RWPE2 (cell line): ENCODE results near the gene TNK2.
A peak's percentile ranks its signal among the peaks of the same experiment; 100 is the strongest.

ENCODE experiments used
- ATAC-seq: fragments of 200-7000 bp; cut with Tn5 transposase; 3 replicates; pipeline ENCODE4 v1.9.1; 2021; ENCODE audit warnings: low read depth
- DNase-seq: peaks from one replicate; pipeline ENCODE4 v3.0.0-alpha.2; 2020; ENCODE audit warnings: low spot score
- H3K27ac ChIP-seq: fragments of 450-650 bp; 2 replicates; pipeline ENCODE4 v1.5.1; 2017; ENCODE audit warnings: mild to moderate bottlenecking; ENCODE audit not compliant: poor library complexity, severe bottlenecking
- H3K27me3 ChIP-seq: fragments of 250-450 bp; sonication (Bioruptor Pico); 2 replicates; pipeline ENCODE4 v1.5.1; 2021; ENCODE audit warnings: mild to moderate bottlenecking, moderate library complexity; ENCODE audit not compliant: insufficient read depth, poor library complexity, severe bottlenecking
- H3K36me3 ChIP-seq: fragments of 250-450 bp; sonication (Bioruptor Pico); 2 replicates; pipeline ENCODE4 v1.5.1; 2020; ENCODE audit warnings: low read depth, mild to moderate bottlenecking, moderate library complexity
- H3K4me1 ChIP-seq: fragments of 250-450 bp; sonication (Bioruptor Pico); 2 replicates; pipeline ENCODE4 v1.5.1; 2021; ENCODE audit warnings: mild to moderate bottlenecking, moderate library complexity; ENCODE audit not compliant: insufficient read depth, poor library complexity, severe bottlenecking
- H3K4me3 ChIP-seq: fragments of 250-450 bp; sonication (Bioruptor Pico); 2 replicates; pipeline ENCODE4 v1.5.1; 2021; ENCODE audit warnings: mild to moderate bottlenecking, moderate library complexity; ENCODE audit not compliant: severe bottlenecking
- H3K9me3 ChIP-seq: fragments of 250-450 bp; sonication (Bioruptor Pico); 2 replicates; pipeline ENCODE4 v1.5.1; 2021; ENCODE audit warnings: mild to moderate bottlenecking, moderate library complexity; ENCODE audit not compliant: severe bottlenecking
- CTCF ChIP-seq: fragments of 450-650 bp; IDR thresholded peaks from one replicate; pipeline ENCODE4 v1.5.1; 2017; ENCODE audit warnings: mild to moderate bottlenecking, moderate library complexity; ENCODE audit not compliant: poor library complexity, severe bottlenecking

Gene TNK2

GRCh38 chr3:195911041-195911945, 2.9 kb upstream of the TNK2 start:
- no peaks in the 10 kb centered on the region for H3K9me3 ChIP-seq
- ATAC-seq (no peak), DNase-seq (peak; percentile 14)
- H3K4me1 ChIP-seq, result peaks cover 44% of the 10 kb centered on the region
- TF ChIP-seq CTCF, result no peak
- H3K27me3 ChIP-seq, result no peaks in the 10 kb centered on the region
- H3K4me3 ChIP-seq, result no peak overlapping the region
- H3K27ac ChIP-seq, result peak overlapping the region; percentile 60
- no peaks in the 10 kb centered on the region for H3K36me3 ChIP-seq

GRCh38 chr3:195910499-195910845, 2.1 kb upstream of the TNK2 start:
- no peak overlapping the region for H3K4me3 ChIP-seq
- TF ChIP-seq CTCF, result no peak
- H3K36me3 ChIP-seq, result peaks cover 5% of the 10 kb centered on the region; the same call in 1 of the 2 replicates
- peak overlapping the region; percentile 60 for H3K27ac ChIP-seq
- H3K4me1 ChIP-seq, result peaks cover 44% of the 10 kb centered on the region
- DNase-seq (no peak), ATAC-seq (no peak)
- no peaks in the 10 kb centered on the region for H3K9me3 ChIP-seq
- no peaks in the 10 kb centered on the region for H3K27me3 ChIP-seq

GRCh38 chr3:195909644-195910498, 1.5 kb upstream of the TNK2 start:
- peak overlapping the region; percentile 60 for H3K27ac ChIP-seq
- no peaks in the 10 kb centered on the region for H3K27me3 ChIP-seq
- H3K9me3 ChIP-seq, result no peaks in the 10 kb centered on the region
- peaks cover 47% of the 10 kb centered on the region for H3K4me1 ChIP-seq
- no peak for TF ChIP-seq CTCF
- H3K4me3 ChIP-seq, result peak overlapping the region; percentile 69
- H3K36me3 ChIP-seq, result peaks cover 5% of the 10 kb centered on the region; the same call in 1 of the 2 replicates
- peak; percentile 80 for DNase-seq
- peak; percentile 49 for ATAC-seq

- TF ChIP-seq CTCF, result peak; percentile 10
- Histone ChIP-seq H3K27me3 (no peaks in the 10 kb centered on the region), H3K36me3 (peaks cover 5% of the 10 kb centered on the region; the same call in 1 of the 2 replicates), H3K4me3 (peak overlapping the region; percentile 69), H3K9me3 (no peaks in the 10 kb centered on the region), H3K4me1 (peaks cover 43% of the 10 kb centered on the region), H3K27ac (peak overlapping the region; percentile 60)
- DNase-seq, result no peak
- ATAC-seq, result peak; percentile 13
Measured at GRCh38 chr3:195908694-195909581, 587 bp upstream of the TNK2 start.
